ENCODE data around the gene TLX1. TPM values are rescaled to one million over a fixed set of nuclear protein-coding genes. Genes with fewer than 3 reads are reported as not detected.

TLX1 gene
- total RNA-seq, 4 donors from 2014 or later = not detected

GRCh38 chr10:101136007-101136707 is 5.1 kb downstream of the TLX1 start:
- intact Hi-C loops (cut with DNase I) = loop anchor here (5.0 kb wide), 1 partner anchor 39 kb away; no protein-coding TSS in a partner anchor
- WGBS, 2 donors = 12 to 17% methylated on average over 18 to 28 of the region's 33 CpGs
- peaks cover 8 to 37% of the 10 kb centered on the region in 2 donors for H3K4me1 ChIP-seq

DNA sequence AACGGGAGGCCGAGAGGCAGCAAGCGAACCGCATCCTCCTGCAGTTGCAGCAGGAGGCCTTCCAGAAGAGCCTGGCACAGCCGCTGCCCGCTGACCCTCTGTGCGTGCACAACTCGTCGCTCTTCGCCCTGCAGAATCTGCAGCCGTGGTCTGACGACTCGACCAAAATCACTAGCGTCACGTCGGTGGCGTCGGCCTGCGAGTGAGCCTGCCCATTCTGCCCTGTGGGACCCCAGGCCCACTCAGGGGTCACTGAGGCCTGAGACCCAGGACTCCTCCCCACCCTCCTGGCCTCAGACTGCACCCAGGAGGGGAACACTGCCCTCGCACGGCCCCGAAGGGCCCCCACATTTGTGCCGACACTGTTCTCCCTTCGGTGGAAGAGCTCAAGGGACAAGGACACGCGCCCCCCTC is 5.6 kb downstream of the TLX1 start:
- Histone ChIP-seq H3K4me3 (replicated peaks in 1 of 3) (no peak overlapping the region), H3K27me3 (peaks cover 46% of the 10 kb centered on the region), H3K9me3 (no peaks in the 10 kb centered on the region), H3K4me1 (peaks cover 3 to 32% of the 10 kb centered on the region in 2 donors), H3K27ac (no peak overlapping the region), H3K36me3 (no peaks in the 10 kb centered on the region)
- no peak for DNase-seq
- intact Hi-C loops (cut with DNase I) = loop anchor here (5.0 kb wide), 1 partner anchor 39 kb away; no protein-coding TSS in a partner anchor
- WGBS, 2 donors = 14 to 26% methylated on average over 9 of the region's 26 CpGs
- no peak for TF ChIP-seq POLR2A (IDR thresholded peaks at IDR 0.05)
- TF ChIP-seq CTCF (IDR thresholded peaks at IDR 0.05) = no peak

More at GRCh38 chr10:101136007-101136707, 5.1 kb downstream of the TLX1 start:
- no peaks in the 10 kb centered on the region for H3K36me3 ChIP-seq
- no peak overlapping the region for H3K27ac ChIP-seq
- H3K4me3 ChIP-seq (replicated peaks in 1 of 3) = no peak overlapping the region
- peaks cover 45% of the 10 kb centered on the region for H3K27me3 ChIP-seq
- no peak for DNase-seq
- TF ChIP-seq CTCF (IDR thresholded peaks at IDR 0.05) = no peak
- TF ChIP-seq POLR2A (IDR thresholded peaks at IDR 0.05) = no peak
- H3K9me3 ChIP-seq = no peaks in the 10 kb centered on the region

DNA sequence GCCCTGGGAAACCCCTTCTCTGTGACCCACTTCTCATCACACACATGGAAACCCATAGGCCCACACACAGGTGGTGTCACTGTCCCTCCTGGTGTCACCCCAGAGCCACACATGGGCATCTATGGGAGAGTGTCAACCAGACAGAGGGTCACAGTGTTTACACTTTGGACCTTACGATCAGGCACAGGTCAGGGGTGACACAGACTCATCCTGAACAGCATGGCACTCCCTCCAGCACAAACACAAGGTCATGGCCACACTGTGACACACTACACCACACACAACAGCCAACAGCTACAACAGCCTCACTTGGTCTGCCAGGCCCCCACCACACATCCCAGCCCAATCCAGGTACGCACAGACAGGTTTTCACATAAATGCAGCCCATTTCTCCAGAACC is 6.2 kb downstream of the TLX1 start:
- intact Hi-C loops (cut with DNase I) = loop anchor here (5.0 kb wide), 1 partner anchor 40 kb away; no protein-coding TSS in a partner anchor
- WGBS, 2 donors = 33 to 67% methylated on average over 1 to 2 of the region's 2 CpGs
- Histone ChIP-seq H3K36me3 (no peaks in the 10 kb centered on the region), H3K27me3 (peaks cover 44% of the 10 kb centered on the region), H3K9me3 (no peaks in the 10 kb centered on the region), H3K4me3 (replicated peaks in 1 of 3) (no peak overlapping the region), H3K4me1 (peaks cover 3 to 29% of the 10 kb centered on the region in 2 donors), H3K27ac (no peak overlapping the region)
- DNase-seq = no peak
- TF ChIP-seq POLR2A (IDR thresholded peaks at IDR 0.05) (no peak), CTCF (IDR thresholded peaks at IDR 0.05) (no peak)

- TF ChIP-seq CTCF (IDR thresholded peaks at IDR 0.05) (no peak), POLR2A (IDR thresholded peaks at IDR 0.05) (no peak)
- H3K9me3 ChIP-seq = no peaks in the 10 kb centered on the region
- 13 to 15% methylated on average over 4 to 8 of the region's 8 CpGs for WGBS, 2 donors
- H3K27ac ChIP-seq = no peak overlapping the region
- H3K36me3 ChIP-seq = no peaks in the 10 kb centered on the region
- no peak overlapping the region for H3K4me3 ChIP-seq (replicated peaks in 1 of 3)
- H3K27me3 ChIP-seq = peaks cover 44% of the 10 kb centered on the region
- peaks cover 3 to 28% of the 10 kb centered on the region in 2 donors for H3K4me1 ChIP-seq
- DNase-seq = no peak
- intact Hi-C loops (cut with DNase I) = loop anchor here (5.0 kb wide), 1 partner anchor 42 kb away; no protein-coding TSS in a partner anchor
These were observed 7.8 kb downstream of the TLX1 start for GRCh38 chr10:101138788-101139420.
